Natural killer cell treated with Interleukin-12 subunit alpha and Interleukin-12 subunit beta and Interleukin-15 and Interleukin-18, amount 100 ng/mL, for 72 hours (primary cell): ENCODE data around the gene PITPNM3. TPM values are rescaled to one million over a fixed set of nuclear protein-coding genes. Genes with fewer than 3 reads are reported as not detected.

ENCODE experiments used
- ATAC-seq, 2 donors: fragments of 150-1000 bp; cut with Tn5 transposase in 1 of 2; sonication (Bioruptor Pico), chemical (Tn5 transposase) in 1 of 2; 2 replicates each; pipeline ENCODE4 v1.10.0; 2021
- DNase-seq: peaks from one replicate; pipeline ENCODE4 v3.0.0; 2022; ENCODE audit warnings: low spot score
- H3K27ac Mint-ChIP-seq, 2 donors: 1 replicate in 1 of 2; 2 replicates in 1 of 2; pipeline ENCODE4 v1.8.0; 2022; ENCODE audit warnings: mixed read lengths in 2 of 2, mild to moderate bottlenecking in 1 of 2, moderate library complexity in 1 of 2
- H3K27me3 Mint-ChIP-seq, 2 donors: 1 replicate in 1 of 2; 2 replicates in 1 of 2; pipeline ENCODE4 v1.8.0; 2022; ENCODE audit warnings: mixed read lengths in 2 of 2
- H3K36me3 Mint-ChIP-seq: one replicate; pipeline ENCODE4 v1.8.0; 2022; ENCODE audit warnings: mixed read lengths
- H3K4me1 Mint-ChIP-seq, 2 donors: 1 replicate in 1 of 2; 2 replicates in 1 of 2; pipeline ENCODE4 v1.8.0; 2022; ENCODE audit warnings: low read depth in 2 of 2, mixed read lengths in 2 of 2, mild to moderate bottlenecking in 1 of 2
- H3K4me3 Mint-ChIP-seq: one replicate; pipeline ENCODE4 v1.8.0; 2022; ENCODE audit warnings: mixed read lengths
- H3K9me3 Mint-ChIP-seq: 2 replicates; pipeline ENCODE4 v1.8.0; 2022; ENCODE audit warnings: mixed read lengths
- total RNA-seq, 2 donors: library from RNA; stranded (reverse); gene quantifications; one replicate each; pipeline ENCODE4 v1.2.3, GENCODE V29; 2022

Gene PITPNM3
- total RNA-seq, 2 donors from 2014 or later, result 0.59 to 0.84 TPM

DNA sequence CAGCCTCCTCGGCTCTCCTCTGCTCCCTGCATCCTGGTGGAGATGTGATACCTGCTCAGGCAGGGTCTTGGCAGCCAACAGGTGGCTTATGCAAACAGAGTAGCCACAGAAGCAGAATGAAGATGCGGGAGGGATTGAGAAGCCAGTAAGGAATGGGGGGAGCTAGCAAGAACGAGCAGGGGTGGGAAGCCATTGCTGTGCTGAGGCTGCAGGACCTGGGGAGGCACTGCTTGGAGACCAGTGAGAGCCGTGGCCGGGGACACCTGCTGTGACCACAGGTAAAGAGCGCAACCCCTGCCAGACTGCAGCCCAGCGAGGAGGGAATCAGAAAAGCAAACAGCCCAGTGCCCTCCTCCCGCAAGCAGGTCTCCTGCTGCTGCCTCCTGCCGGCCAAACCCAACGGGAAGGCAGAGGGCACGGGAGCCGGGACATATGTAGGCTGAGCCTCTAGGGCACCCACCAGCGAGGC, 136.1 kb downstream of the PITPNM3 start:
- DNase-seq (no peak), ATAC-seq (no peak)
- H3K9me3 Mint-ChIP-seq, result no peaks in the 10 kb centered on the region
- no peak overlapping the region for H3K27ac Mint-ChIP-seq
- no peaks in the 10 kb centered on the region for H3K36me3 Mint-ChIP-seq
- H3K27me3 Mint-ChIP-seq, result peaks cover 19 to 23% of the 10 kb centered on the region in 2 donors
- no peak overlapping the region for H3K4me3 Mint-ChIP-seq
- H3K4me1 Mint-ChIP-seq, result peaks cover 0 to 3% of the 10 kb centered on the region in 2 donors

DNA sequence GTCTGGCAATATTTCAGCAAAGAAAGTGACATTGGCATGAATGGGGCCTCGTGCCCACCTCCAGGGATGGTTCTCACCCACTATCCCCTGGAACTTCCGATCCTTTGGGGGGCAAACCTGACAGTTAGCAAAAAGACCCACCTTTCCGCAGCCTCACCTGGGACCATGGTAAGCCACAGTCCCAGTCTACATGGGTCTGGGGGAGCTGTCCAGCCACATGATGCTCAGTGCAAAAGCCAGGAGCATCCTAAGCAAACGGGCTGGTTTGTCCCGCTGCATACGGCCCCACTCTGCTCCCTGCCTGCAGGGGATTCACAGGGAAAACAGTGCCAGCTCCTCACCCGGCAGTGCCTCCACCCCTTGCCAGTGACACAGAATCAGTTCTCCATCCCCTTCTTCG, 140.7 kb downstream of the PITPNM3 start:
- no peak overlapping the region for H3K4me3 Mint-ChIP-seq
- DNase-seq (no peak), ATAC-seq (no peak)
- no peak overlapping the region for H3K27ac Mint-ChIP-seq
- no peaks in the 10 kb centered on the region for H3K4me1 Mint-ChIP-seq
- no peaks in the 10 kb centered on the region for H3K36me3 Mint-ChIP-seq
- H3K27me3 Mint-ChIP-seq, result peaks cover 14 to 19% of the 10 kb centered on the region in 2 donors
- no peaks in the 10 kb centered on the region for H3K9me3 Mint-ChIP-seq

DNA sequence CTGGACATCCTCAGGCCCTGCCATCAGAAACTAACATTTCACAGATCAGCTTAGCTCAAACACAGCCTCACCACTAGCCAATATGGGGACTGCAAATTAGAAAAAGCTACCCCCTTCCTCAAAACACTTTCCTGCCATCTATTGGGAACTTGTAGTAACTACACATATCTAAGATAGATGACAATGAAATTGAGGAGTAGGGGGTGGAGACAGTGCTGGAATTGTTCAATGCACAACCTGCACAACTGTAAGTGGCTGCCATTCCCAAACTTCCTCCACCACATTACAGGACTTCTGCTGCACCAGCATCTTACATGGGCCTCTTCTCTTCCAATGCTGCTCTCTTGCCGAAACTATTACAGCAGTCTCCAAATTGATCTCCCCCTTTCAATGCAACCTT, 143.3 kb downstream of the PITPNM3 start:
- H3K36me3 Mint-ChIP-seq, result no peaks in the 10 kb centered on the region
- no peaks in the 10 kb centered on the region for H3K4me1 Mint-ChIP-seq
- no peak overlapping the region for H3K4me3 Mint-ChIP-seq
- no peak overlapping the region for H3K27ac Mint-ChIP-seq
- no peaks in the 10 kb centered on the region for H3K9me3 Mint-ChIP-seq
- ATAC-seq, result no peak
- no peak for DNase-seq
- peaks cover 14 to 17% of the 10 kb centered on the region in 2 donors for H3K27me3 Mint-ChIP-seq

DNA sequence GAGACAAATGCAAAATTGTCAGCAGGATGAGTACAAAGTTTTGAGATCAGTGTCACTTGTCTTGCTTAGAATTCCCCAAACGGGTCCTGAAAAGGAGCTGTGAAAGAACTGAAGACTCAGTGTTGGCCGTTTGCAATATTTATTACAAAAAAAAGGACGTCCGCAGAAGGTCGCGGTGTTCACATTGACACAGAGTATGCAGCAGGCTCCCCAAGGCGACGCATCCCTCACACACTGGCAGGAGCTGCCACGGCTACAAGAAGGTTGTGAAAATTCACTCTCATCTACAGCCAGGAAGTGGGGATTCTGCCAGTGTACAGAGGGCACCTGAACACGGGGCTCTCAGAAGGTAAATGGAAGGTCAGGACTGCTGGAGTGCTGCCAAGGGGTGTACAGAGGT, 147.6 kb downstream of the PITPNM3 start:
- Mint-ChIP-seq H3K4me1 (no peaks in the 10 kb centered on the region), H3K36me3 (no peaks in the 10 kb centered on the region), H3K27me3 (peaks cover 16 to 23% of the 10 kb centered on the region in 2 donors), H3K9me3 (no peaks in the 10 kb centered on the region), H3K27ac (no peak overlapping the region), H3K4me3 (no peak overlapping the region)
- no peak for ATAC-seq
- DNase-seq, result no peak

DNA sequence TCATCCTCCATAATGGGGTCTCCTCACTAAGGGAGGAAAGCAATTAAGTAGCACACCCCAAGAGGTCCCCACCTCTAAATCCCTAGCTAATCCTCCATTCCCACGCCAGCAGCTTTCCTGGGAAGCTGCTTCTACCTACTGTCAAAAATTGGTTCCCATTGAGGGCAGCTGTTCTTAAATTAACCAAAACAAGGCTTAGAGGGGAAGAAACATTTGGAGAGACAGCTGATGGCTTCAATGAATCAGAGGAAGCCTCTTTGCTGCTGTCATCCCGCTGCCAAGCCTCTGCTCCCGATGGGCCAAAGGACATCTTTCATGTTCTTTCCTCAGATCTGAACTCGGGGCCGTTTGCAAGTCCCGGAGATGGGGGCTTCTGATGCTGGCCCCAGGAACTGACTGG, 148.1 kb downstream of the PITPNM3 start:
- Mint-ChIP-seq H3K4me1 (no peaks in the 10 kb centered on the region), H3K27me3 (peaks cover 21 to 22% of the 10 kb centered on the region in 2 donors), H3K4me3 (no peak overlapping the region), H3K27ac (no peak overlapping the region), H3K36me3 (no peaks in the 10 kb centered on the region), H3K9me3 (no peaks in the 10 kb centered on the region)
- ATAC-seq (no peak), DNase-seq (no peak)

DNA sequence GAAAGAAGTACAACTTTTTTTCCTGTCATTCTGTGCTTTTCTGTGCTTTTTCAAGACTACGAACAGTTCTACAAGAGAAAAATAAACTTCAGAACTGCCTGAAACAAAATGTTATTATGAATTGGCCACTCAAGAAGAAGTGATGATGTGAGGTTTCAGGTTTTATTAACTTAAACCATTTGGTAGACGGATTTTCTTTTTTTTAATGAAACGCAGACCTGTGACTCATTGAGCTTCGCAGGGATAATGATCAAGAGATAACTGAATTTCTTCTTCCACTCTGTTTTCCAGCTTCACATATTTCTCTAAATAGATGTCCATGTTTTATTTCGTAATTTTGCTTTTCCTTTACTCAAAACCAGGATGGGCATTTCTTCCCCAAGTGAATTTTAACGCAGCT, 154.1 kb downstream of the PITPNM3 start:
- H3K27me3 Mint-ChIP-seq, result peaks cover 12 to 18% of the 10 kb centered on the region in 2 donors
- no peak overlapping the region for H3K4me3 Mint-ChIP-seq
- no peaks in the 10 kb centered on the region for H3K4me1 Mint-ChIP-seq
- no peak overlapping the region for H3K27ac Mint-ChIP-seq
- H3K9me3 Mint-ChIP-seq, result no peaks in the 10 kb centered on the region
- ATAC-seq, result no peak
- H3K36me3 Mint-ChIP-seq, result no peaks in the 10 kb centered on the region
- no peak for DNase-seq

Other genes starting within 250 kb of the PITPNM3 start
- not detected for gene AIPL1, start 121.4 kb downstream of the PITPNM3 start, total RNA-seq
- gene PIMREG, start 112.1 kb downstream of the PITPNM3 start, total RNA-seq, result 1 to 10 TPM; 3.9 to 9.2 TPM
- gene KIAA0753, start 84.2 kb upstream of the PITPNM3 start, total RNA-seq, result 10 to 100 TPM; 16.0 to 29.7 TPM
- 100 to 1,000 TPM in 1 of 2 donors, 10 to 100 TPM in 1; 75.9 to 106 TPM for gene TXNDC17, start 84.5 kb upstream of the PITPNM3 start, total RNA-seq
- gene MED31, start 95.0 kb upstream of the PITPNM3 start, total RNA-seq, result 10 to 100 TPM; 17.3 to 25.3 TPM
- gene C17orf100, start 95.2 kb upstream of the PITPNM3 start, total RNA-seq, result 1 to 10 TPM; 1.0 to 1.5 TPM
- gene SLC13A5, start 156.8 kb upstream of the PITPNM3 start, total RNA-seq, result not detected
- 100 to 1,000 TPM in 1 of 2 donors, 10 to 100 TPM in 1; 53.7 to 110 TPM for gene XAF1, start 199.5 kb upstream of the PITPNM3 start, total RNA-seq
- gene FBXO39, start 219.7 kb upstream of the PITPNM3 start, total RNA-seq, result under 1 TPM; 0.42 to 0.55 TPM